GM03348 (cell line): Measurements from ENCODE around the gene SEMA6A.

Source experiments
- DNase-seq: peaks from one replicate; pipeline ENCODE4 v3.0.0; 2012; ENCODE audit warnings: low spot score

Gene SEMA6A

GRCh38 chr5:116404016-116404415 is 170.6 kb downstream of the SEMA6A start:
- DNase-seq, result no peak

GRCh38 chr5:116402235-116402634 is 172.4 kb downstream of the SEMA6A start:
- DNase-seq, result no peak

DNA sequence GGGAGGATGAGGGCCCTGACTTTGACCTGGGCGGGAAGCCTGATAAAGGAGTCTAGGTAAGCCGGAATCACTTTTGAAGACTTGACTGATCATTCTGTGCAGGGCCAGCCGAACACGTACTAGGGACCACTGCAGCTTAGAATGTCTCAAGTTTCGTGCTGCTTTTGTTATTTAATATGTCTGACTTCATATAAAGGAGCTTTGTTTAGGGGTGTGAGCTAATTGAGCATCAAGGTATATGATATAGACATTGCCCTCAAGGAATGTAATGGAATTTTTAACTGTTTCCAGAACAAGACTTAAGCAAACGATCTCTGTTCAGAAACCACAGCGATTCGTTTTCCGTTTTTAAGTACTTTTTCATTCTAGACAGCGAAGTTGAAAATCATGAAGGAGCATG is 173.0 kb downstream of the SEMA6A start:
- no peak for DNase-seq

- DNase-seq, result no peak
Observed at GRCh38 chr5:116396476-116397099, 178.0 kb downstream of the SEMA6A start.

- no peak for DNase-seq
Observed at GRCh38 chr5:116395631-116396203, 178.9 kb downstream of the SEMA6A start.

DNA sequence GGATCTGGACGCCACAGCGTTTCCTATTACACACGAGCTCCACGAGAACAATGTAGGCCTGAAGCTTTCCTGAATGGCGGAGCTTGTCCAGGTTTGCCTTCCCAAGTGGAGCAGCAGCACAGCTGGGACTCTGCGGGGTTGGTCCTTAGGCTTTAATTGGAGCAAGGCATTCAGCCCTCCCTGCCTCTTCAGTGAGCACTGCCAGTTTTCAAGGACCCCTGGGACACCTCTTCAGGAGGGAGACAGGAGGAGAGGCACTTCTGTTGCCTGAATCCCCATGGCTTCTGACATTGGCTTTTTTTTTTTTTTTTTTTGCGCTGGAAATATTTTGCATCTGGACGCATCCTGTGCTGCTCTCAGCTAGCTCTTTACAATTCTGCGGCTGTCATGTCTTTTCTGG is 179.4 kb downstream of the SEMA6A start:
- no peak for DNase-seq

GRCh38 chr5:116394186-116394867 is 180.3 kb downstream of the SEMA6A start:
- no peak for DNase-seq
